A549 (cell line): ENCODE results near the gene CYB5RL. TPM values are rescaled to one million over a fixed set of nuclear protein-coding genes. Genes with fewer than 3 reads are reported as not detected.

ENCODE experiments used
- ATAC-seq, 2 experiments: fragments of 200-7000 bp in 1 of 2; fragments of >200 bp in 1 of 2; cut with Nextera tagmentation in 1 of 2; cut with Tn5 transposase in 1 of 2; 3 replicates each; pipeline versions ENCODE4 v1.8.0 to v1.9.1; 2018 to 2020; ENCODE audit warnings: mild to moderate bottlenecking in 1 of 2, moderate library complexity in 1 of 2
- CTCF ChIA-PET: fragments of 300-600 bp; sonication (Branson Sonifier 250); formaldehyde crosslinking; extraction: SDS; loops from one replicate; lab custom pipeline; 2021; ENCODE audit warnings: antibody characterized with exemption, inconsistent platforms; lab: Yijun Ruan, JAX
- POLR2A ChIA-PET: fragments of 350-600 bp; formaldehyde crosslinking; extraction: SDS; loops from one replicate; lab custom pipeline; 2021; ENCODE audit warnings: antibody characterized with exemption, inconsistent platforms; lab: Yijun Ruan, JAX
- DNase-seq, 2 experiments: peaks; one replicate each; pipeline versions ENCODE4 v3.0.0 to v3.0.0-alpha.2; 2011 to 2016; ENCODE audit warnings: low read depth in 1 of 2, low spot score in 1 of 2
- FAIRE-seq: peaks from 2 replicates; lab custom pipeline; 2011; peaks lifted over from hg19 to GRCh38; lab: Jason Lieb, UNC
- H3K27ac ChIP-seq, 2 experiments: fragments of >200 bp; sonication (Bioruptor Twin); formaldehyde crosslinking; 3 replicates each; pipeline ENCODE4 v1.5.1; 2016 to 2017
- H3K4me1 ChIP-seq: fragments of >200 bp; sonication (Bioruptor Twin); formaldehyde crosslinking; 3 replicates; pipeline ENCODE4 v1.6.1; 2016
- H3K4me2 ChIP-seq: fragments of >200 bp; sonication (Bioruptor Twin); formaldehyde crosslinking; 3 replicates; pipeline ENCODE4 v1.6.1; 2016
- H3K4me3 ChIP-seq: fragments of >200 bp; sonication (Bioruptor Twin); formaldehyde crosslinking; 3 replicates; pipeline ENCODE4 v1.5.1; 2016
- H3K9me3 ChIP-seq: fragments of >200 bp; sonication (Bioruptor Twin); formaldehyde crosslinking; 3 replicates; pipeline ENCODE4 v1.6.1; 2016
- CBX2 ChIP-seq: fragments of 200-600 bp; sonication (generic); IDR thresholded peaks from 2 replicates; pipeline ENCODE4 v1.6.1; 2016; ENCODE audit warnings: low read depth, mild to moderate bottlenecking, borderline replicate concordance
- CHD4 ChIP-seq: fragments of 200-600 bp; sonication (generic); IDR thresholded peaks from 2 replicates; pipeline ENCODE4 v1.6.1; 2016; ENCODE audit warnings: antibody characterized with exemption, mild to moderate bottlenecking, borderline replicate concordance
- EHF ChIP-seq: fragments of 250-450 bp; sonication (Bioruptor Pico); IDR thresholded peaks from 2 replicates; pipeline ENCODE4 v1.5.0; 2020; ENCODE audit warnings: mild to moderate bottlenecking
- EP300 ChIP-seq, 2 experiments: fragments of >200 bp; sonication (Bioruptor Twin); formaldehyde crosslinking; IDR thresholded peaks; 2 replicates in 1 of 2; 3 replicates in 1 of 2; pipeline ENCODE4 v1.6.1; 2016 to 2017
- FOSB ChIP-seq: fragments of 250-450 bp; sonication (Bioruptor Pico); IDR thresholded peaks from 2 replicates; pipeline ENCODE4 v1.5.0; 2020; ENCODE audit warnings: mild to moderate bottlenecking, moderate library complexity
- FOSL2 ChIP-seq, 2 experiments: fragments of 450-650 bp in 1 of 2; fragments of >200 bp in 1 of 2; sonication (Bioruptor Twin) in 1 of 2; formaldehyde crosslinking; IDR thresholded peaks; 2 replicates each; pipeline versions ENCODE4 v1.5.0 to v1.6.1; 2016 to 2020; ENCODE audit warnings: mild to moderate bottlenecking in 1 of 2, moderate library complexity in 1 of 2
- HDAC2 ChIP-seq: fragments of 200-600 bp; sonication (generic); IDR thresholded peaks from 2 replicates; pipeline ENCODE4 v1.6.1; 2016
- HEYL ChIP-seq: fragments of 250-450 bp; sonication (Bioruptor Pico); IDR thresholded peaks from 2 replicates; pipeline ENCODE4 v1.8.0; 2021; ENCODE audit warnings: mild to moderate bottlenecking, moderate library complexity
- HOXB13 ChIP-seq: fragments of 250-450 bp; sonication (Bioruptor Pico); IDR thresholded peaks from 2 replicates; pipeline ENCODE4 v1.5.0; 2020; ENCODE audit warnings: low read depth, mild to moderate bottlenecking, moderate library complexity
- HOXB5 ChIP-seq: fragments of 250-450 bp; sonication (Bioruptor Pico); IDR thresholded peaks from 2 replicates; pipeline ENCODE4 v1.5.0; 2020; ENCODE audit warnings: mild to moderate bottlenecking, moderate library complexity
- NPAS2 ChIP-seq: fragments of 250-450 bp; sonication (Bioruptor Pico); IDR thresholded peaks from 2 replicates; pipeline ENCODE4 v1.8.0; 2022; ENCODE audit warnings: mild to moderate bottlenecking, moderate library complexity, borderline replicate concordance
- NR3C1 ChIP-seq: fragments of >200 bp; sonication (Bioruptor Twin); formaldehyde crosslinking; IDR thresholded peaks from 3 replicates; pipeline ENCODE4 v1.6.1; 2017
- POLR2AphosphoS2 ChIP-seq: conservative IDR thresholded peaks from 2 replicates; pipeline ENCODE4 v1.6.1; 2012; ENCODE audit warnings: low read length, improper control_type of control experiment, inconsistent platforms
- RAD21 ChIP-seq, 2 experiments: fragments of >200 bp in 1 of 2; sonication (Bioruptor Twin) in 1 of 2; formaldehyde crosslinking in 1 of 2; IDR thresholded peaks in 1 of 2; conservative IDR thresholded peaks in 1 of 2; 2 replicates in 1 of 2; 3 replicates in 1 of 2; pipeline ENCODE4 v1.6.1; 2012 to 2018; ENCODE audit warnings: inconsistent platforms in 1 of 2
- RCOR1 ChIP-seq: fragments of 150-350 bp; IDR thresholded peaks from 2 replicates; pipeline ENCODE4 v1.6.1; 2014; ENCODE audit warnings: antibody characterized with exemption, low read length, low read depth
- RNF2 ChIP-seq: fragments of 200-600 bp; sonication (generic); IDR thresholded peaks from 2 replicates; pipeline ENCODE4 v1.6.1; 2016; ENCODE audit warnings: low read depth, mild to moderate bottlenecking, antibody characterized with exemption, moderate library complexity, borderline replicate concordance
- SMC3 ChIP-seq: fragments of >200 bp; sonication (Bioruptor Twin); formaldehyde crosslinking; IDR thresholded peaks from 3 replicates; pipeline ENCODE4 v1.6.1; 2018; ENCODE audit warnings: inconsistent platforms
- SREBF2 ChIP-seq: fragments of 450-650 bp; IDR thresholded peaks from 2 replicates; pipeline ENCODE4 v1.6.1; 2014; ENCODE audit warnings: mild to moderate bottlenecking, moderate library complexity
- TFCP2L1 ChIP-seq: fragments of 250-450 bp; sonication (Bioruptor Pico); IDR thresholded peaks from 2 replicates; pipeline ENCODE4 v1.5.0; 2021; ENCODE audit warnings: mild to moderate bottlenecking
- TP53 ChIP-seq: fragments of 250-450 bp; sonication (Bioruptor Pico); IDR thresholded peaks from 2 replicates; pipeline ENCODE4 v1.5.0; 2021; ENCODE audit warnings: mild to moderate bottlenecking, moderate library complexity
- ZC3H11A ChIP-seq: fragments of 450-650 bp; IDR thresholded peaks from 2 replicates; pipeline ENCODE4 v1.6.1; 2014; ENCODE audit warnings: antibody characterized with exemption, mild to moderate bottlenecking
- ZSCAN20 ChIP-seq: fragments of 250-450 bp; sonication (Bioruptor Pico); IDR thresholded peaks from 2 replicates; pipeline ENCODE4 v1.8.0; 2022; ENCODE audit warnings: mild to moderate bottlenecking, moderate library complexity
- WGBS: methylation state at CpG from one replicate; pipeline ENCODE4 v1.1.6; 2017; ENCODE audit errors: missing lambda C conversion rate; 5-methylcytosine and 5-hydroxymethylcytosine counted together
- polyA plus RNA-seq, 4 experiments: library from polyadenylated mRNA; depleted of rRNA in 3 of 4; stranded (reverse); fragments of >200 nt; fragmentation: RNase III in 1 of 4; extraction: RNeasy Plus Mini Kit Qiagen cat#74134 plus additional on column Dnase treatment in 1 of 4; gene quantifications; 2 replicates in 3 of 4; 3 replicates in 1 of 4; pipeline ENCODE4 v1.2.3, GENCODE V29; 2011 to 2017
- TF ChIP-seq, protein P1 (sequence below): fragments of >200 bp; sonication (Bioruptor Twin); formaldehyde crosslinking; IDR thresholded peaks from 2 replicates; pipeline ENCODE4 v1.6.1; 2016
- TF ChIP-seq, protein P2 (sequence below): IDR thresholded peaks from 2 replicates; pipeline ENCODE4 v1.6.1; 2012
- TF ChIP-seq, protein P3 (sequence below): fragments of 250-450 bp; sonication (Bioruptor Pico); IDR thresholded peaks from 2 replicates; pipeline ENCODE4 v1.5.0; 2020; ENCODE audit warnings: low read depth, mild to moderate bottlenecking, moderate library complexity
- TF ChIP-seq, protein P4 (sequence below): fragments of 250-450 bp; sonication (Bioruptor Pico); IDR thresholded peaks from 2 replicates; pipeline ENCODE4 v1.5.0; 2021; ENCODE audit warnings: mild to moderate bottlenecking, moderate library complexity, borderline replicate concordance
- TF ChIP-seq, protein P5 (sequence below): fragments of 450-650 bp; IDR thresholded peaks from 2 replicates; pipeline ENCODE4 v1.6.1; 2014; ENCODE audit warnings: antibody characterized with exemption
- TF ChIP-seq, protein P6 (sequence below): IDR thresholded peaks from 2 replicates; pipeline ENCODE4 v1.6.1; 2012

The CYB5RL gene
- polyA plus RNA-seq, 2 of the 4 experiments (the other 2 are of a cell fraction): 3.6 to 4.2 TPM

DNA sequence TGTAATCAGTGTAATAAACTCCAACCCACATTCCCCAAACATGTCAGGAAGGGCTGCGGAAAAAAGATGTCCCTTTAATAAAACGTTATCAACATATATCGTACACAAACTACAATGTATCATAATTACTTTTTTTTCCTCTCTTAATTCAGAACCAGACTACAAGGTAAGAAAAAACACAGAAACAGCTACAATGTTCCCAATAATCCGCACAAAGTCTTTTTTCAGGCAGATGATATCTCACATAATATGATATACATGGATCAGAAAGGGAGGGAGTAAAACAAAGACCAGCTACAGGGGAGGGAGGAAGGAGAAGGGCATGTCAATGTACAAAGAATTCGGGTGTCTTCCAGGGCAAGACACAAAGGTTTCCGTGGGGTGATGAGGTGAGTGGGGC is 25.5 kb upstream of the CYB5RL start:
- no peaks in the 10 kb centered on the region for H3K9me3 ChIP-seq
- WGBS: 78% methylated on average over 6 of the region's 6 CpGs
- no peak for FAIRE-seq
- TF ChIP-seq HOXB5: no peak
- no peak for TF ChIP-seq EHF (CRISPR knock-in tag)
- TF ChIP-seq, protein P1, sequence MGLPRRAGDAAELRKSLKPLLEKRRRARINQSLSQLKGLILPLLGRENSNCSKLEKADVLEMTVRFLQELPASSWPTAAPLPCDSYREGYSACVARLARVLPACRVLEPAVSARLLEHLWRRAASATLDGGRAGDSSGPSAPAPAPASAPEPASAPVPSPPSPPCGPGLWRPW: no peak
- TF ChIP-seq TFCP2L1 (CRISPR knock-in tag): no peak
- TF ChIP-seq RAD21 (conservative IDR thresholded peaks at IDR 0.05 in 1 of 2, IDR thresholded peaks at IDR 0.05 in 1 of 2): no peak
- TF ChIP-seq CBX2: no peak
- TF ChIP-seq HOXB13 (CRISPR knock-in tag): no peak
- TF ChIP-seq TP53 (CRISPR knock-in tag): no peak
- TF ChIP-seq ZC3H11A: no peak
- no peak for TF ChIP-seq RCOR1
- no peak for TF ChIP-seq POLR2AphosphoS2
- no peak for TF ChIP-seq FOSB (CRISPR knock-in tag)
- TF ChIP-seq RNF2: no peak
- TF ChIP-seq, all 56 proteins: peak for 0
- ATAC-seq: no peak
- H3K27ac ChIP-seq: no peak overlapping the region
- no peak overlapping the region for H3K4me2 ChIP-seq
- no peak overlapping the region for H3K4me3 ChIP-seq
- DNase-seq: no peak
- ChIA-PET CTCF (no interaction called here), POLR2A (no interaction called here)
- peaks cover 22% of the 10 kb centered on the region; the same call in 1 of the 3 replicates for H3K4me1 ChIP-seq

DNA sequence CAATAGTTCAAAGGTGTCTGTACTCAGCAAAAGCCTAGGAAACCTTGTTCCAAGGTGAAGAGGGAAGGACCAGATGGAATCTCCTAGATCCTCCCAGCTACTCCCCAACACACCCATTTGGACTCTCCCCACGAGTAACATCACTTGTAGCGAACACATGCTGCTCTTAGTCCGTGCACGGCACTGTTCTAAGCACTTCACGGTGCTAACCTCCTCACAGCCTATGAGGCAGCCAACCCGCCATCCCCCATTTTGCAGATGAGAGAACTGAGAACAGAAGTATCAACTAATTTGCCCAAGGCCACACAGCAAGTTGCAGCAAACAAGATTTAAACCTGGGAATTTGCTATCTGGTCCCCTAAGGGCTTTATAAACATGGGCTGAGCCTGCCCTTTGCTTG is 24.4 kb upstream of the CYB5RL start:
- FAIRE-seq: no peak
- WGBS: 93% methylated on average over 6 of the region's 6 CpGs
- Histone ChIP-seq H3K4me3 (no peak overlapping the region), H3K27ac (no peak overlapping the region), H3K9me3 (no peaks in the 10 kb centered on the region), H3K4me1 (peaks cover 17% of the 10 kb centered on the region; the same call in 1 of the 3 replicates), H3K4me2 (no peak overlapping the region)
- no peak for DNase-seq
- TF ChIP-seq ZC3H11A (no peak), ZSCAN20 (CRISPR knock-in tag) (no peak), CHD4 (no peak), SREBF2 (no peak), RCOR1 (no peak), NR3C1 (no peak), NPAS2 (no peak), RAD21 (conservative IDR thresholded peaks at IDR 0.05 in 1 of 2, IDR thresholded peaks at IDR 0.05 in 1 of 2) (no peak)
- TF ChIP-seq, protein P2, sequence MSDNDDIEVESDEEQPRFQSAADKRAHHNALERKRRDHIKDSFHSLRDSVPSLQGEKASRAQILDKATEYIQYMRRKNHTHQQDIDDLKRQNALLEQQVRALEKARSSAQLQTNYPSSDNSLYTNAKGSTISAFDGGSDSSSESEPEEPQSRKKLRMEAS: no peak
- TF ChIP-seq, protein P1: no peak
- TF ChIP-seq, protein P3, sequence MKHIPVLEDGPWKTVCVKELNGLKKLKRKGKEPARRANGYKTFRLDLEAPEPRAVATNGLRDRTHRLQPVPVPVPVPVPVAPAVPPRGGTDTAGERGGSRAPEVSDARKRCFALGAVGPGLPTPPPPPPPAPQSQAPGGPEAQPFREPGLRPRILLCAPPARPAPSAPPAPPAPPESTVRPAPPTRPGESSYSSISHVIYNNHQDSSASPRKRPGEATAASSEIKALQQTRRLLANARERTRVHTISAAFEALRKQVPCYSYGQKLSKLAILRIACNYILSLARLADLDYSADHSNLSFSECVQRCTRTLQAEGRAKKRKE (CRISPR knock-in tag): no peak
- ATAC-seq: no peak
- CTCF ChIA-PET: no interaction called here
- POLR2A ChIA-PET: no interaction called here

DNA sequence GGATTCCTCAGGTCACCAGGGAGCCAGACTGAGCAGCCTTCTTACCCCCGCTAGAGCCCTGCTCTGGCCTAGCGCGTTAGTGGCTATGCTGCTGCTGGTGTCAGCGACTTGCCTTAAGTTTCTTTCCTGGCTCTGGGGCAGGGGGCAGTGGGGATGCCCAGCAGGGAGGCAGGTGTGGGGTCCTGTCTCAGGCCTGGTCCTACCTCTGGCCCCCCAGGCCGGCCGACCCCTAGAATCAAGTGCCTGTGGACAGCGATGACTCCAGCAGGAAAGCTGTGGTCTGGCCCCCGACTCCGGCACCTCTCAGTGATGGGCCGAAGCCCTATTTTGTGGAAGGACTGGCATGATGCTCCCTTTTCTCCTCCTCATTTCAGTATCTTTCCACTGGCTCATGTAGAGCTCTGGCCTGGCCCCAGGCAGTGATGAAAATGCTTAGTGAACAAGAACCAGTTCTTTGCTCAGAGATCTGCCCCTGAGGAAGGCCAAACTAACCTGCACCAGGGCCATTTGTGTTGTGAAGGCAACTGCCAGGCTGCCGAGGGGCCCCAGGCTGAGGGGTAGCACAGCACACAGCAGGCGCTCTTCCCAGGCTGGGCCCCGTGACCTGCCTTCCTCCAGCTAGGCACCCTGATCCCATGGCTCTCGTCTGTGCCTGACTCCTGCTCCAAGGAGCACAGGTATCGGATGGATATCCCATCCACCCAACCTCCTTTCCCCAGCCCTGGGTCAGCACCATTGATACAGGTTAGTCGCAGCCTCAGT is 23.8 kb upstream of the CYB5RL start:
- no peak for ATAC-seq
- CTCF ChIA-PET: interaction anchor here (1.7 kb wide), 1 partner anchor 21 kb away, joined by 3 read pairs; no protein-coding TSS in a partner anchor
- WGBS: 84% methylated on average over 4 of the region's 16 CpGs
- TF ChIP-seq HDAC2 (no peak), FOSL2 (IDR thresholded peaks at IDR 0.05) (no peak), FOSL2 (CRISPR knock-in tag; IDR thresholded peaks at IDR 0.05) (no peak), FOSB (CRISPR knock-in tag) (no peak), RCOR1 (no peak), HEYL (CRISPR knock-in tag) (no peak), SMC3 (no peak), EHF (CRISPR knock-in tag) (no peak), EP300 (IDR thresholded peaks at IDR 0.05) (no peak)
- TF ChIP-seq, protein P4, sequence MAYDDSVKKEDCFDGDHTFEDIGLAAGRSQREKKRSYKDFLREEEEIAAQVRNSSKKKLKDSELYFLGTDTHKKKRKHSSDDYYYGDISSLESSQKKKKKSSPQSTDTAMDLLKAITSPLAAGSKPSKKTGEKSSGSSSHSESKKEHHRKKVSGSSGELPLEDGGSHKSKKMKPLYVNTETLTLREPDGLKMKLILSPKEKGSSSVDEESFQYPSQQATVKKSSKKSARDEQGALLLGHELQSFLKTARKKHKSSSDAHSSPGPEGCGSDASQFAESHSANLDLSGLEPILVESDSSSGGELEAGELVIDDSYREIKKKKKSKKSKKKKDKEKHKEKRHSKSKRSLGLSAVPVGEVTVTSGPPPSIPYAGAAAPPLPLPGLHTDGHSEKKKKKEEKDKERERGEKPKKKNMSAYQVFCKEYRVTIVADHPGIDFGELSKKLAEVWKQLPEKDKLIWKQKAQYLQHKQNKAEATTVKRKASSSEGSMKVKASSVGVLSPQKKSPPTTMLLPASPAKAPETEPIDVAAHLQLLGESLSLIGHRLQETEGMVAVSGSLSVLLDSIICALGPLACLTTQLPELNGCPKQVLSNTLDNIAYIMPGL: no peak
- TF ChIP-seq, protein P5, sequence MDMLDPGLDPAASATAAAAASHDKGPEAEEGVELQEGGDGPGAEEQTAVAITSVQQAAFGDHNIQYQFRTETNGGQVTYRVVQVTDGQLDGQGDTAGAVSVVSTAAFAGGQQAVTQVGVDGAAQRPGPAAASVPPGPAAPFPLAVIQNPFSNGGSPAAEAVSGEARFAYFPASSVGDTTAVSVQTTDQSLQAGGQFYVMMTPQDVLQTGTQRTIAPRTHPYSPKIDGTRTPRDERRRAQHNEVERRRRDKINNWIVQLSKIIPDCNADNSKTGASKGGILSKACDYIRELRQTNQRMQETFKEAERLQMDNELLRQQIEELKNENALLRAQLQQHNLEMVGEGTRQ: no peak
- TF ChIP-seq, protein P6, sequence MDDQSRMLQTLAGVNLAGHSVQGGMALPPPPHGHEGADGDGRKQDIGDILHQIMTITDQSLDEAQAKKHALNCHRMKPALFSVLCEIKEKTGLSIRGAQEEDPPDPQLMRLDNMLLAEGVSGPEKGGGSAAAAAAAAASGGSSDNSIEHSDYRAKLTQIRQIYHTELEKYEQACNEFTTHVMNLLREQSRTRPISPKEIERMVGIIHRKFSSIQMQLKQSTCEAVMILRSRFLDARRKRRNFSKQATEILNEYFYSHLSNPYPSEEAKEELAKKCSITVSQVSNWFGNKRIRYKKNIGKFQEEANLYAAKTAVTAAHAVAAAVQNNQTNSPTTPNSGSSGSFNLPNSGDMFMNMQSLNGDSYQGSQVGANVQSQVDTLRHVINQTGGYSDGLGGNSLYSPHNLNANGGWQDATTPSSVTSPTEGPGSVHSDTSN: no peak
- TF ChIP-seq, protein P2: no peak

More for the DNA sequence above, 23.8 kb upstream of the CYB5RL start:
- Histone ChIP-seq H3K9me3 (no peaks in the 10 kb centered on the region), H3K4me1 (peaks cover 17% of the 10 kb centered on the region; the same call in 1 of the 3 replicates), H3K27ac (no peak overlapping the region), H3K4me2 (no peak overlapping the region), H3K4me3 (no peak overlapping the region)
- FAIRE-seq: no peak
- POLR2A ChIA-PET: no interaction called here
- no peak for DNase-seq
